H9 (cell line): ENCODE measurements around the gene JMJD8. TPM values are rescaled to one million over a fixed set of nuclear protein-coding genes. Genes with fewer than 3 reads are reported as not detected.
A peak's percentile ranks its signal among the peaks of the same experiment; 100 is the strongest.

Source experiments
- DNase-seq: peaks from one replicate; pipeline ENCODE4 v3.0.0-alpha.2; 2017
- H2AFZ ChIP-seq: one replicate; pipeline ENCODE4 v1.6.1; 2013; ENCODE audit warnings: mild to moderate bottlenecking, low read length, control low read depth, moderate library complexity
- H2AK5ac ChIP-seq: 2 replicates; pipeline ENCODE4 v1.6.1; 2013; ENCODE audit warnings: low read length, control low read depth, mixed read lengths; ENCODE audit not compliant: insufficient read length
- H2BK120ac ChIP-seq: one replicate; pipeline ENCODE4 v1.6.1; 2013; ENCODE audit warnings: low read depth, mild to moderate bottlenecking, low read length, control low read depth, inconsistent platforms; ENCODE audit not compliant: poor library complexity, severe bottlenecking
- H2BK12ac ChIP-seq: 2 replicates; pipeline ENCODE4 v1.6.1; 2013; ENCODE audit warnings: low read length, control low read depth, mixed read lengths, low read depth; ENCODE audit not compliant: insufficient read length
- H2BK15ac ChIP-seq: 2 replicates; pipeline ENCODE4 v1.6.1; 2013; ENCODE audit warnings: low read depth, low read length, control low read depth
- H2BK20ac ChIP-seq: one replicate; pipeline ENCODE4 v1.6.1; 2013; ENCODE audit warnings: low read depth, mild to moderate bottlenecking, low read length, control low read depth, inconsistent platforms; ENCODE audit not compliant: poor library complexity, severe bottlenecking
- H2BK5ac ChIP-seq: 2 replicates; pipeline ENCODE4 v1.6.1; 2013; ENCODE audit warnings: low read length, control low read depth, mixed read lengths; ENCODE audit not compliant: insufficient read length
- H3K14ac ChIP-seq: 2 replicates; pipeline ENCODE4 v1.6.1; 2013; ENCODE audit warnings: low read length, control low read depth; ENCODE audit not compliant: insufficient read depth
- H3K18ac ChIP-seq: 2 replicates; pipeline ENCODE4 v1.6.1; 2013; ENCODE audit warnings: low read depth, mild to moderate bottlenecking, mixed read lengths, low read length, control low read depth; ENCODE audit not compliant: insufficient read length
- H3K23ac ChIP-seq: 2 replicates; pipeline ENCODE4 v1.6.1; 2013; ENCODE audit warnings: low read length, control low read depth, mixed read lengths, low read depth; ENCODE audit not compliant: insufficient read length
- H3K23me2 ChIP-seq: 2 replicates; pipeline ENCODE4 v1.6.1; 2013; ENCODE audit warnings: low read depth, mild to moderate bottlenecking, mixed read lengths, low read length, control low read depth; ENCODE audit not compliant: insufficient read length, poor library complexity, severe bottlenecking
- H3K27ac ChIP-seq: 2 replicates; pipeline ENCODE4 v1.5.1; 2013; ENCODE audit warnings: low read length, control low read depth, mixed read lengths, low read depth; ENCODE audit not compliant: insufficient read length
- H3K27me3 ChIP-seq: 2 replicates; pipeline ENCODE4 v1.6.1; 2013; ENCODE audit warnings: low read length, control low read depth, inconsistent platforms; ENCODE audit not compliant: insufficient read depth
- H3K4ac ChIP-seq: 2 replicates; pipeline ENCODE4 v1.6.1; 2013; ENCODE audit warnings: low read depth, mild to moderate bottlenecking, control low read depth, inconsistent platforms, low read length, moderate library complexity
- H3K4me1 ChIP-seq: 2 replicates; pipeline ENCODE4 v1.6.1; 2013; ENCODE audit warnings: low read length, control low read depth, inconsistent platforms; ENCODE audit not compliant: insufficient read depth
- H3K4me2 ChIP-seq: 2 replicates; pipeline ENCODE4 v1.6.1; 2013; ENCODE audit warnings: low read length, control low read depth, mixed read lengths; ENCODE audit not compliant: insufficient read length, insufficient read depth
- H3K56ac ChIP-seq: 2 replicates; pipeline ENCODE4 v1.6.1; 2013; ENCODE audit warnings: low read depth, mild to moderate bottlenecking, mixed read lengths, low read length, control low read depth; ENCODE audit not compliant: insufficient read length
- H3K79me1 ChIP-seq: 2 replicates; pipeline ENCODE4 v1.6.1; 2013; ENCODE audit warnings: low read depth, mild to moderate bottlenecking, moderate library complexity, low read length, control low read depth, inconsistent platforms; ENCODE audit not compliant: insufficient read depth, poor library complexity, severe bottlenecking
- H3K79me2 ChIP-seq: 2 replicates; pipeline ENCODE4 v1.6.1; 2013; ENCODE audit warnings: low read length, control low read depth, inconsistent platforms; ENCODE audit not compliant: insufficient read depth
- H3K9ac ChIP-seq: 2 replicates; pipeline ENCODE4 v1.6.1; 2013; ENCODE audit warnings: low read length, control low read depth, mixed read lengths; ENCODE audit not compliant: insufficient read length; ENCODE audit errors: extremely low read depth
- H3K9me3 ChIP-seq: one replicate; pipeline ENCODE4 v1.6.1; 2013; ENCODE audit warnings: low read depth, low read length, inconsistent platforms; ENCODE audit not compliant: control insufficient read depth
- H3T11ph ChIP-seq: one replicate; pipeline ENCODE4 v1.6.1; 2013; ENCODE audit warnings: mild to moderate bottlenecking, low read length, control low read depth, inconsistent platforms
- H4K20me1 ChIP-seq: one replicate; pipeline ENCODE4 v1.6.1; 2013; ENCODE audit not compliant: control insufficient read depth, insufficient read length, insufficient read depth
- H4K5ac ChIP-seq: 2 replicates; pipeline ENCODE4 v1.6.1; 2013; ENCODE audit warnings: low read depth, mild to moderate bottlenecking, mixed read lengths, low read length, control low read depth; ENCODE audit not compliant: insufficient read length
- H4K8ac ChIP-seq: replicated peaks from 2 replicates; pipeline ENCODE4 v1.6.1; 2013; ENCODE audit warnings: low read length, control low read depth, mixed read lengths, low read depth; ENCODE audit not compliant: insufficient read length
- H4K91ac ChIP-seq: 2 replicates; pipeline ENCODE4 v1.6.1; 2013; ENCODE audit warnings: low read depth, mild to moderate bottlenecking, moderate library complexity, mixed read lengths, low read length, control low read depth; ENCODE audit not compliant: insufficient read length
- H3K27ac Mint-ChIP-seq, 3 experiments: 2 replicates in 2 of 3; 3 replicates in 1 of 3; pipeline ENCODE4 v1.8.0; 2020 to 2021; ENCODE audit warnings: mixed read lengths in 3 of 3, mild to moderate bottlenecking in 1 of 3, moderate library complexity in 1 of 3
- H3K27me3 Mint-ChIP-seq: 2 replicates; pipeline ENCODE4 v1.8.0; 2021; ENCODE audit warnings: low read depth, mild to moderate bottlenecking, moderate library complexity, mixed read lengths
- H3K36me3 Mint-ChIP-seq, 3 experiments: 2 replicates in 2 of 3; 3 replicates in 1 of 3; pipeline ENCODE4 v1.8.0; 2020 to 2021; ENCODE audit warnings: low read depth in 3 of 3, mixed read lengths in 3 of 3; ENCODE audit not compliant: insufficient read depth in 1 of 3
- H3K4me1 Mint-ChIP-seq, 2 experiments: 2 replicates each; pipeline ENCODE4 v1.8.0; 2020; ENCODE audit warnings: mixed read lengths in 2 of 2
- H3K4me3 Mint-ChIP-seq, 2 experiments: 2 replicates in 1 of 2; 3 replicates in 1 of 2; pipeline ENCODE4 v1.8.0; 2020 to 2021; ENCODE audit warnings: mild to moderate bottlenecking in 2 of 2, mixed read lengths in 2 of 2, moderate library complexity in 1 of 2
- H3K9me3 Mint-ChIP-seq, 2 experiments: 2 replicates in 1 of 2; 3 replicates in 1 of 2; pipeline ENCODE4 v1.8.0; 2020; ENCODE audit warnings: mild to moderate bottlenecking in 2 of 2, mixed read lengths in 2 of 2, moderate library complexity in 1 of 2
- WGBS: extraction: QIAGEN DNeasy Blood & Tissue Kit; methylation state at CpG from one replicate; pipeline ENCODE4 v1.1.7; 2013; ENCODE audit warnings: missing lambda C conversion rate, low lambda C conversion rate, mixed read lengths; ENCODE audit not compliant: insufficient read length; ENCODE audit errors: extremely low coverage; 5-methylcytosine and 5-hydroxymethylcytosine counted together
- total RNA-seq: library from RNA; stranded (reverse); gene quantifications from 2 replicates; pipeline ENCODE4 v1.2.1, GENCODE V29; 2021
- TF ChIP-seq, protein P1 (sequence below): fragments of 200-600 bp; sonication (generic); conservative IDR thresholded peaks from 3 replicates; pipeline ENCODE4 v1.8.0; 2021; ENCODE audit warnings: antibody characterized with exemption, mild to moderate bottlenecking

Gene JMJD8
- total RNA-seq, 1 experiment from 2014 or later, result 52.7 TPM

DNA sequence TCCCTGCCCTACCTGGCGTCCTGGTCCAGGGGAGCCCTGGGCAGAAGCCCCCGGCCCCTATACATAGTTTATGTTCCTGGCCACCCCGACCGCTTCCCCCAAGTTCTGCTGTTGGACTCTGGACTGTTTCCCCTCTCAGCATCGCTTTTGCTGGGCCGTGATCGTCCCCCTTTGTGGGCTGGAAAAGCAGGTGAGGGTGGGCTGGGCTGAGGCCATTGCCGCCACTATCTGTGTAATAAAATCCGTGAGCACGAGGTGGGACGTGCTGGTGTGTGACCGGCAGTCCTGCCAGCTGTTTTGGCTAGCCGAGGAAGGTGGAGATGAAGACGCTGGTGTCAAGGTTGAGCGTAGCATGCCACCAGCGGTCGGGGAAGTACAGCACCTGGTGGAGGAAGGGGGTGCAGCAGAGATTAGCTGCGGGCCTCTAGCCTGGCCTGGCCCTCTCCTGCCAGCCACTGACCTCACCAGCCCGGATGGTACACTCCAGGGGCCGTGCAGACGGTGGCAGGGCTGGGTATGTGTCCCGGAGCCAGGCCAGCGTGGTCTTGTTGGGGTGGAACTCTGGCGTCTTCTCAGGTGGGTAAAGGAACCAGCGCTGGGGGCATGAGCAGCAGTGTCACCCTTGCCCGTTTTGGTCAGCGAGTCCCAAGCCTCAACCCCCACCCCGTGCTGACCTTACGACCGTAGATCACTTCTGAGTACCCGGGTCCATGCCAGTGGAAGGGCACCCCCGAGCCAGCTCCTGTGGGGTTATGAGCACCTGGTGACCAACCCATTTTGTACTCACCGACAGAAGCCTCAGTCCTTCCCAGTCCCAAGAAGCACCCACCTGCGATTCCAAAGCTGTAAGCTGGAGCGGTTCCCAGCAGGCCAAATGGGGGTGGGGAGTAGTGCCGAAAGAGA is 1.4 kb downstream of the JMJD8 start:
- no peak overlapping the region for H2BK12ac ChIP-seq
- H3K56ac ChIP-seq, result no peak overlapping the region
- no peak overlapping the region for H2AK5ac ChIP-seq
- H3K23me2 ChIP-seq, result peaks cover 11% of the 10 kb centered on the region
- no peaks in the 10 kb centered on the region for H3K9me3 Mint-ChIP-seq
- H4K5ac ChIP-seq, result no peak overlapping the region
- no peak overlapping the region for H2AFZ ChIP-seq
- no peaks in the 10 kb centered on the region for H3K79me1 ChIP-seq
- TF ChIP-seq, protein P1, sequence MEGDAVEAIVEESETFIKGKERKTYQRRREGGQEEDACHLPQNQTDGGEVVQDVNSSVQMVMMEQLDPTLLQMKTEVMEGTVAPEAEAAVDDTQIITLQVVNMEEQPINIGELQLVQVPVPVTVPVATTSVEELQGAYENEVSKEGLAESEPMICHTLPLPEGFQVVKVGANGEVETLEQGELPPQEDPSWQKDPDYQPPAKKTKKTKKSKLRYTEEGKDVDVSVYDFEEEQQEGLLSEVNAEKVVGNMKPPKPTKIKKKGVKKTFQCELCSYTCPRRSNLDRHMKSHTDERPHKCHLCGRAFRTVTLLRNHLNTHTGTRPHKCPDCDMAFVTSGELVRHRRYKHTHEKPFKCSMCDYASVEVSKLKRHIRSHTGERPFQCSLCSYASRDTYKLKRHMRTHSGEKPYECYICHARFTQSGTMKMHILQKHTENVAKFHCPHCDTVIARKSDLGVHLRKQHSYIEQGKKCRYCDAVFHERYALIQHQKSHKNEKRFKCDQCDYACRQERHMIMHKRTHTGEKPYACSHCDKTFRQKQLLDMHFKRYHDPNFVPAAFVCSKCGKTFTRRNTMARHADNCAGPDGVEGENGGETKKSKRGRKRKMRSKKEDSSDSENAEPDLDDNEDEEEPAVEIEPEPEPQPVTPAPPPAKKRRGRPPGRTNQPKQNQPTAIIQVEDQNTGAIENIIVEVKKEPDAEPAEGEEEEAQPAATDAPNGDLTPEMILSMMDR, result peak; percentile 28; the same call in 2 of the 3 replicates
- H2BK20ac ChIP-seq, result no peak overlapping the region
- no CpG with 5 or more reads among the region's 36 CpGs for WGBS
- H3K4ac ChIP-seq, result no peak overlapping the region
- peaks cover 15 to 46% (median 44%) of the 10 kb centered on the region in 3 experiments; a peak in 6 of 7 replicates for H3K36me3 Mint-ChIP-seq
- no peaks in the 10 kb centered on the region for H4K20me1 ChIP-seq
- no peaks in the 10 kb centered on the region for H3K9me3 ChIP-seq
- H3K18ac ChIP-seq, result no peak overlapping the region
- H3K23ac ChIP-seq, result no peak overlapping the region
- H2BK5ac ChIP-seq, result no peak overlapping the region
- H3K27ac ChIP-seq, result no peak overlapping the region
- no peak overlapping the region for H3T11ph ChIP-seq
- H2BK120ac ChIP-seq, result no peak overlapping the region
- no peak for DNase-seq
- no peaks in the 10 kb centered on the region for H3K27me3 ChIP-seq
- no peak overlapping the region for H2BK15ac ChIP-seq
- H3K79me2 ChIP-seq, result peaks cover 2% of the 10 kb centered on the region; the same call in 1 of the 2 replicates
- H3K27me3 Mint-ChIP-seq, result no peaks in the 10 kb centered on the region; the same call in 1 of the 2 replicates
- H3K4me2 ChIP-seq, result peak overlapping the region; percentile 15
- H4K91ac ChIP-seq, result no peak overlapping the region
- H3K4me3 Mint-ChIP-seq, result peak overlapping the region; percentile 81 to 86
- H3K27ac Mint-ChIP-seq, result peak overlapping the region in 1 of 3 experiments; percentile 88; a peak in 2 of 7 replicates
- H3K4me1 ChIP-seq, result no peaks in the 10 kb centered on the region
- H4K8ac ChIP-seq, result no peak overlapping the region
- no peak overlapping the region for H3K14ac ChIP-seq
- H3K4me1 Mint-ChIP-seq, result peaks cover 13 to 27% of the 10 kb centered on the region in 2 experiments
- no peak overlapping the region for H3K9ac ChIP-seq
